GM19239 (cell line): ENCODE data around the gene MAGI1.

Experiments
- DNase-seq: peaks from one replicate; pipeline ENCODE4 v3.0.0; 2011; ENCODE audit warnings: low spot score; ENCODE audit not compliant: insufficient read length
- FAIRE-seq: peaks from 2 replicates; lab custom pipeline; 2011; peaks lifted over from hg19 to GRCh38; lab: Jason Lieb, UNC

The MAGI1 gene

GRCh38 chr3:66017591-66017990 is 21.1 kb downstream of the MAGI1 start:
- DNase-seq (no peak), FAIRE-seq (no peak)

DNA sequence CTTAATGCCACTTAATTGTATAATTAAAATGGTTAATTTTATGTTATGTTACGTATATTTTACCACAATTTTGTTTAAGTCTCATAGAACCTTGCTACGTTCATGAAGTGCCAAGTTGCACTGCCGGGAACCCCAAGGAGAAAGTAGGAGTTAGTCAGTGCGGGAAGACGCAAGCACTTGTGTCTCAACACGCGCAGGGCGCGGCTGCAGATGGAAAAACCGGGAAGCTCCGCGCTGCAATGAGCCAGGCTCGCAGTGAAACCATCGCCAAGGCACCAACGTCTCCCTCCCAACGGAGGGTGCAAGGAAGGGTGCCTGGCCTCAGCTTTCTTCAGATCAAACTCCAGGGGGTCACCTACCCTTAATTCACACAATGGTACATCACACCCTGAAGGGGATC is 21.6 kb downstream of the MAGI1 start:
- DNase-seq (no peak), FAIRE-seq (no peak)

GRCh38 chr3:66015841-66016240 is 22.9 kb downstream of the MAGI1 start:
- DNase-seq = no peak
- no peak for FAIRE-seq

DNA sequence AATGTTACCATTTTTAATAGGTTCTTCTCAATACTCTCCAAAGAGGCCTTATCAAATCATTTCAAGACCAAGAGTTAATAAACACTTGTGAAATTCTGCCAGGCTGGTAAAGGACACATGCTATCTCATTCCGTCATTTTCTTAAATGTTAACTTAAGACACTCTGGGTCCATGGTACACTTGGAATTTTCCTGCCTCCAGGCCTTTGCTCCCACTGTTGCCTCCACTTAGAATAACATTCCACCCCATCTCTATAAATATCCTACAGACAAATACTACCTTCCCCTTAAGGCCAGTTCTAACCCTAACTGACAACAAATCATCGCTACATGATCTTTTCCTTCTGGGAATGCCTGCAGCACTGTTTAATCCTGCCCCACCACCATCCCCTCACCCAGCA is 24.1 kb downstream of the MAGI1 start:
- DNase-seq = no peak
- FAIRE-seq = no peak

DNA sequence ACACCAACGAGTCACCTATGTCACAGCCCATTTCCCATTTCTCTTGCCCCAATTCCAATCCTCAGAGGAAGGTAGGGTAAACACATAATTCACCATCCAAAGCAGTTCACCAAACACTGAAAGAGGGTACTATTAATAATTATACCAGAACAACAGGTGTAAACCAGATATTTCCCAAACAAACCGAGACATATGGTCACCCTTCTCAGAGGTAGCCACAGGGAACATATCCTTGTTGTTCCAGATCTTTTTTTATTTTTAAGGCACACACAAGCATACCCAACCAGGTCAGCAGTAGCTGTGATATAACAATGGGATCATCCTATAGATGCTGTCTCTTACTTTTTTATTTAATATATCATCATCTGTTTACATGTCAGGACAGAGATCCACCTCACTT is 24.7 kb downstream of the MAGI1 start:
- FAIRE-seq = no peak
- DNase-seq = no peak

DNA sequence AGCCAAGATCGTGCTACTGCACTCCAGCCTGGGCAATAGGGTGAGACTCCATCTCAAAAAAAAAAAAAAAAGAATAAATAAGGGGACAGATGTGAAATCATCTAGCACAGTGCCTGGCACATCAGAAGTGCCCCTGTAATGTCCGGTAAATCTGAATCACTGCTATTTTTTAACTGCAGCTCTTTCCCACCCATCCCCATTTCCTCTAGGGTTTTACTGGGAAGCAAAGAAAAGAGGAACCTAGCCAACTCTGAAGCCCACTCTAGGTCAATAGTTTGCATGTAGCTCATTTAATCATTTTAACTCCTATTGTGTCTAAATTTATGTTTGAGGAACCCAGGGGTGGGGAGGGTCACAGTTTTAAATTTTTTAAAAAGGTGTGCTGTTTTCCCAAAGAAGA is 26.0 kb downstream of the MAGI1 start:
- FAIRE-seq (no peak), DNase-seq (no peak)

DNA sequence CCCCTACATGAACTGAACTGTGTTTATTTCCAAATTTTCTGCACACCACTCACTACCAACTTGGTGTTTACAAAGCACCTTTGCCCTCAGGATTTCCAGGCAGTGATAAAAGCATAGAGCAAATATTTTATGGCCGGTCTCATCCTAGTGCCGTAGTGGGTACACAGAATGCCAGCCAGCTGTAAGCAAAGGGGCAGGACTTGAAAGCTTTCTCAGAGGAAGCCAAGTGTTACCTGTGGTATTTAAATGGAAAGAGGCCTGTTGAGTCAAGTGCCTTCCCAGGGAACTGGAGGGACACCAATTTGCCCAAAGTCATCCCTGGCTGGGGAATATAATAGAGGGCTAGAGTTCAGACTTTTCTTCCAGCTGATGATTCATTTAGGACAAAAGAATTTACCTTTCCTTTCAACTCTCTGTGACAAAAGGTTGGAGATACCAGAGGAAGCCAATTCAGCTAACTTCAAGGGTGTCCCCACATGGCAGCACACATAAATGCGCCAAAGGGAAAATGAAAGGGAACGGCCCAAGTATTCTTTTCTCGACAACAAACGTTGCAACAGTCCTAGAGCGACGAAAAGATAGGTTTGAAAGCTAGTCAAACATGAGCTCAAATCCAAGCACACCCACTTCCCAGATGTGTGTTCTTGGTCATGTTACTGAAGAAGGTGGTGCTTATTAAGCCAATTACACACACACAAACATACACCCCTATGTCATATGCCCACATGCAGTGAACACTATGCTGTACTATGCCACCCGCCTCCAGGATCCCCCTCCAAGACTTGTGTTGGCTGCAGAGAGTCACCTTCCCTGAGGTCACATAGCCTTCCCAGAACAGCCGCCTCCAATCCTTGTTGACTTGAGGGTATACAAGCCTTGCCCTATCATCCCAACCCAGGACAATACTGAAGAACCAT is 27.7 kb downstream of the MAGI1 start:
- FAIRE-seq = no peak
- no peak for DNase-seq

GRCh38 chr3:66010348-66010738 is 28.4 kb downstream of the MAGI1 start:
- FAIRE-seq = no peak
- DNase-seq = no peak

GRCh38 chr3:66004244-66004643 is 34.5 kb downstream of the MAGI1 start:
- DNase-seq (no peak), FAIRE-seq (no peak)

DNA sequence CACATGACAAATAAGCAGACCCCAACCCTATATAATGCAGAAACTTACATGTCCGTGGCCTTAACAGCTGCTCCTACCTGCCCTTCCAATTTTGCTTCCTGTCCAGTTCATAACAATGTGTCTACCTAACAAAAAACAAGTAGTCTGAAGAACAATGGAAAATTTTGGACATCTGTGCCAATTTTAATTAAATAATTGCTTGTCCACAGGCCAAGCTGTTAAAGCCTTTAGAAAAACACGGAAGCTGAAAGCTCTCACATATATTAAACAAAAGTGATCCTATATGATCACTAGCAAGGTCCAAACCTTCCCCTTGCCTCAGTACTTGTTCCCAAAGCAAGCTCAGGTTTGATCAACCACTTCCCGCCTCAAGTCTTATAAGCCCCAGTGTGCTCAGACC is 37.1 kb downstream of the MAGI1 start:
- DNase-seq (no peak), FAIRE-seq (no peak)

GRCh38 chr3:66000506-66000905 is 38.2 kb downstream of the MAGI1 start:
- no peak for FAIRE-seq
- DNase-seq = no peak

DNA sequence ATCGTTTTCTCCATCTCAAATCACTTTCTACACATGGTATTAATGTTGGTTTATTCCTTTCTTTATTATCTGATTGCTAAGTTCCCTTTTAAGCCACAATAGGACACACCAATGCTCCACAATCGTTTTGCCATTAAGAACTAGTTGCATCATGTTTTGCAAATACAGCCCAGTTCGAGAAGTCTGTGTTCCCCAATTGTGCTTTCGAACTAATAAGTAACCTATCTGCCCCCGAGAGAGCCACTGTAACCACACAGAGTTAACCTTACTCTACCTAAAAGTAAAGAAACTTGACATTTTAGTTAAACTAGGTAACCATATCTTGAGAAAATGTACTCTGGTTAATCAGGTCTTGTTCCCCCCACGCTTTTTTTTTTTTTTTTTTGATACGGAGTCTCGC is 39.1 kb downstream of the MAGI1 start:
- DNase-seq = no peak
- no peak for FAIRE-seq

GRCh38 chr3:65996589-65996988 is 42.1 kb downstream of the MAGI1 start:
- FAIRE-seq (no peak), DNase-seq (no peak)

- DNase-seq (no peak), FAIRE-seq (no peak)
These were observed 43.2 kb downstream of the MAGI1 start for GRCh38 chr3:65995515-65995914.

DNA sequence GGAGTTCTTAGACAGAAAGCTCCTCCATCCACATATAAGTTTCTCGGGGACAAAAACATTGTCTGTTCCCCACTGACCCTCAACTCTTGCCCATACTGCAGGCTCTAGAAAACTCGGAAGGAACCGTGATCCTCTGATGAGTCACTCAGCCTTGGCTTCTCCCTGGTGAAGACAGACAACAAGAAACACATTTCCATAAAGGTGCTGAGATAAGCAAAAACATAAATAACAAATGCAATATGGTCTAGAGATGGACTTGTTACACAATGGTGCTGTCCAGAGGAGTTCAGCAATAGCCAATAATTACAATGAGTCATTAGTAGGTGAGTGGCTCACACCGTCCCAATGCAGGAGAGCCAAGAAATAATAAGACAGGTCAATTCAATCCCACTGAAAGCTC is 43.7 kb downstream of the MAGI1 start:
- FAIRE-seq = no peak
- DNase-seq = no peak

- no peak for FAIRE-seq
These were observed 45.4 kb downstream of the MAGI1 start for GRCh38 chr3:65993134-65993900.

GRCh38 chr3:65992106-65992505 is 46.6 kb downstream of the MAGI1 start:
- DNase-seq = no peak
- FAIRE-seq = no peak

More at GRCh38 chr3:65993134-65993900, 45.4 kb downstream of the MAGI1 start:
- DNase-seq = no peak

GRCh38 chr3:65988411-65989180 is 50.1 kb downstream of the MAGI1 start:
- no peak for FAIRE-seq

GRCh38 chr3:65986285-65986684 is 52.4 kb downstream of the MAGI1 start:
- DNase-seq (no peak), FAIRE-seq (no peak)

More at GRCh38 chr3:65988411-65989180, 50.1 kb downstream of the MAGI1 start:
- no peak for DNase-seq

DNA sequence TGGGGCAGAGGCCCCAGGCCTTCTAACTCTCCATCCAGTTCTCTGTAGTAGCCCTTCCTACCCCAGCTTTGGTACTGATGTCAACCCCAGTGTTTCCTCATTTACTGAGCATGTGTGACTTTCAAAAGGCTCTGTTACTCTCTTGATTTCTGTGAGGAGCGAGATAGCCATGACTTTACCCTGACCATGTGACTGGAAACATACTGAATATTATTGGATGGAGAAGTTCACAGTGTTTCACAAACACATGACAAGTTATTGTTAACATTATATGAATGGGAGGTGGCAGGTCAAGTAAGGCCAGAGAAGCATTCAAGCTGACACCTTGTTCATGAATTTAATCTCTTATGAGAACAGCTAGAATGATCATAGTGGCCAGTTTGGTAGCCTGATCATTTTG is 53.7 kb downstream of the MAGI1 start:
- FAIRE-seq = no peak
- DNase-seq = no peak

GRCh38 chr3:65983100-65983499 is 55.6 kb downstream of the MAGI1 start:
- no peak for FAIRE-seq

More at GRCh38 chr3:65983100-65983499, 55.6 kb downstream of the MAGI1 start:
- DNase-seq = no peak
